Upper lobe of left lung (tissue), 6 donors: ENCODE data around the gene TGM2. TPM values are rescaled to one million over a fixed set of nuclear protein-coding genes. Genes with fewer than 3 reads are reported as not detected.

ENCODE experiments used
- ATAC-seq, 2 donors: fragments of 200-7000 bp; cut with Tn5 transposase; one replicate each; pipeline ENCODE4 v1.9.1; 2022; ENCODE audit warnings: mild to moderate bottlenecking in 2 of 2, moderate library complexity in 2 of 2; ENCODE audit not compliant: low FRiP score in 2 of 2
- DNase-seq, 2 donors: peaks; one replicate each; pipeline ENCODE4 v3.0.0-alpha.2; 2019 to 2020
- H3K27ac ChIP-seq, 4 donors: fragments of 200-600 bp; sonication (generic); one replicate each; pipeline ENCODE4 v1.5.1; 2016 to 2019
- H3K27me3 ChIP-seq, 4 donors: fragments of 200-600 bp; sonication (generic); one replicate each; pipeline ENCODE4 v1.5.1; 2017 to 2019
- H3K36me3 ChIP-seq, 4 donors: fragments of 200-600 bp; sonication (generic); one replicate each; pipeline ENCODE4 v1.5.1; 2016 to 2019
- H3K4me1 ChIP-seq, 4 donors: fragments of 200-600 bp; sonication (generic); one replicate each; pipeline ENCODE4 v1.5.1; 2018 to 2019
- H3K4me3 ChIP-seq, 4 donors: fragments of 200-600 bp; sonication (generic); one replicate each; pipeline ENCODE4 v1.5.1; 2017 to 2019; ENCODE audit warnings: mild to moderate bottlenecking in 2 of 4, moderate library complexity in 1 of 4
- H3K9me3 ChIP-seq, 4 donors: fragments of 200-600 bp; sonication (generic); one replicate each; pipeline ENCODE4 v1.5.1; 2018 to 2019
- EP300 ChIP-seq, 4 donors: sonication (generic); formaldehyde crosslinking; IDR thresholded peaks; one replicate each; pipeline ENCODE4 v1.5.1; 2017; ENCODE audit warnings: antibody characterized with exemption in 4 of 4, control low read depth in 2 of 4
- POLR2A ChIP-seq, 4 donors: fragments of 450-650 bp; IDR thresholded peaks; one replicate each; pipeline ENCODE4 v1.5.1; 2016 to 2017; ENCODE audit warnings: antibody characterized with exemption in 4 of 4, mild to moderate bottlenecking in 2 of 4
- POLR2AphosphoS5 ChIP-seq, 2 donors: sonication (generic); formaldehyde crosslinking; IDR thresholded peaks; one replicate each; pipeline ENCODE4 v1.5.1; 2017; ENCODE audit warnings: antibody characterized with exemption in 2 of 2
- WGBS, 2 donors: methylation state at CpG; one replicate each; pipeline ENCODE4 v1.1.5; 2017 to 2018; 5-methylcytosine and 5-hydroxymethylcytosine counted together
- total RNA-seq, 6 donors: library from RNA; depleted of rRNA in 4 of 6; stranded (reverse); fragments of >200 nt in 4 of 6; gene quantifications; one replicate each; pipeline versions ENCODE4 v1.1.0 to v1.2.1, GENCODE V29; 2016 to 2021
- TF ChIP-seq, protein P1 (sequence below), 6 experiments: fragments of 450-650 bp in 4 of 6; fragments of 200-600 bp in 2 of 6; sonication (generic) in 2 of 6; IDR thresholded peaks; one replicate each; pipeline ENCODE4 v1.5.1; 2016 to 2019; ENCODE audit warnings: antibody characterized with exemption in 6 of 6
- donor health status: DM: no; HTN: no; CAD: no; lungs with moderate emphysema.
- donor health status: DM: no; HTN: yes; CAD: no; lungs with severe emphysema.

The TGM2 gene
- total RNA-seq, 6 donors from 2014 or later = 98.7 to 469 (median 290) TPM

DNA sequence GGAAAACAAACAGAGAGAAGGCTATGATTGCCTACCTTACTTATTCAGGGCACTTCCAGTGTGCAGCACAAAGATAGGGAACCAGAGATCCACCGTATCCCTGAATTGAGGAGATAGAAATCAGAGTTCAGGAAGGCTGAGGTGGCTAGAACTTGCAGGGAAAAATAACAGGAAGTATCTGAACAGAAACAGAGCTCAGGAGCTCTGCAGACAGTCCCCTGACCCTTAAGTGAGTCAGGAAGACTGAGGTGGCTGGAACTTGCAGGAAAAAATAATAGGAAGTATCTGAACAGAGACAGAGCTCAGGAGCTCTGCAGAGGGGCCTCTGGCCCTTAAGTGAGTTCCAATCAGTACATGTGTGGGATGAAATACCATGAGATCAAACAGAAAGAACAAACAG is 66.1 kb downstream of the TGM2 start:
- Histone ChIP-seq H3K27ac (peak overlapping the region in 1 of 4 donors; percentile 23), H3K9me3 (no peaks in the 10 kb centered on the region), H3K36me3 (no peaks in the 10 kb centered on the region), H3K27me3 (no peaks in the 10 kb centered on the region), H3K4me3 (no peak overlapping the region), H3K4me1 (peaks cover 16 to 27% (median 21%) of the 10 kb centered on the region in 4 donors)
- 45 to 79% methylated on average over 1 of the region's 1 CpG for WGBS, 2 donors
- DNase-seq = no peak
- TF ChIP-seq EP300 (IDR thresholded peaks at IDR 0.05) (no peak), POLR2A (IDR thresholded peaks at IDR 0.05) (no peak), POLR2AphosphoS5 (IDR thresholded peaks at IDR 0.05) (no peak)
- TF ChIP-seq, protein P1, sequence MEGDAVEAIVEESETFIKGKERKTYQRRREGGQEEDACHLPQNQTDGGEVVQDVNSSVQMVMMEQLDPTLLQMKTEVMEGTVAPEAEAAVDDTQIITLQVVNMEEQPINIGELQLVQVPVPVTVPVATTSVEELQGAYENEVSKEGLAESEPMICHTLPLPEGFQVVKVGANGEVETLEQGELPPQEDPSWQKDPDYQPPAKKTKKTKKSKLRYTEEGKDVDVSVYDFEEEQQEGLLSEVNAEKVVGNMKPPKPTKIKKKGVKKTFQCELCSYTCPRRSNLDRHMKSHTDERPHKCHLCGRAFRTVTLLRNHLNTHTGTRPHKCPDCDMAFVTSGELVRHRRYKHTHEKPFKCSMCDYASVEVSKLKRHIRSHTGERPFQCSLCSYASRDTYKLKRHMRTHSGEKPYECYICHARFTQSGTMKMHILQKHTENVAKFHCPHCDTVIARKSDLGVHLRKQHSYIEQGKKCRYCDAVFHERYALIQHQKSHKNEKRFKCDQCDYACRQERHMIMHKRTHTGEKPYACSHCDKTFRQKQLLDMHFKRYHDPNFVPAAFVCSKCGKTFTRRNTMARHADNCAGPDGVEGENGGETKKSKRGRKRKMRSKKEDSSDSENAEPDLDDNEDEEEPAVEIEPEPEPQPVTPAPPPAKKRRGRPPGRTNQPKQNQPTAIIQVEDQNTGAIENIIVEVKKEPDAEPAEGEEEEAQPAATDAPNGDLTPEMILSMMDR (IDR thresholded peaks at IDR 0.05) = no peak
- no peak for ATAC-seq

DNA sequence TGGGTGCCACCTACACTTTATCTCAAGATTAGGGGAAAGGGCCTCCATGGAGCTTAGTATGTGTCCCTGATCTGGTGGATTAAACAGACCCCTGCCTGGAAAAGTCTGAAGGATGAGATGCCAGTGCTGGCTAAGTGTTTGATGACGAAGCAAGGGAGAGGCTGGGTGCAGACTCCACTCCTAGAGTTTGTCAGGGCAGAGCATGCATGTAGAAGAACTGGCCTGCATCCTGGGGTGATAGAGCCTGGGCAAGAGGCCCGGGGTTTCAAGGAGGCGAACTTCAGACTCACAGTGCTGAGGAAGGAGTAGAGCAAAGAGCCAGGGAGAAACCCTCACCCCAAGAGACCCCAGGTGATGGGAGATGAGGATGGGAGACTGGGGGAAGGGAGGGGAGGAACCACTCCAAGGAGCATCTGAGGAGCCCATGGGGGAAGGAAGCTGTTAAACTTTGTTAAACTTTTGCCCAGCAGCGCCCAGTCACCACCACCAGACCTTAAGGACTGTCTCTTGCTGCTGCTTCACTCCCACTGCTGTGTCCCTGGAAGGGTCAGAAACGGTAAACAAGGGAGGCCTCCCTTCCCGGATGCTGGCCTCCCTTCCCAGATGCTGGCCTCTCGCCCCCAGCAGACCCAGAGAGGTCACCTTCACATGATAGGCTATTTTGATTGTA is 69.9 kb downstream of the TGM2 start:
- Histone ChIP-seq H3K36me3 (peaks cover 5 to 9% (median 6%) of the 10 kb centered on the region in 4 donors), H3K9me3 (no peaks in the 10 kb centered on the region), H3K4me3 (no peak overlapping the region), H3K27ac (peak overlapping the region; percentile 61 to 81 (median 75)), H3K27me3 (no peaks in the 10 kb centered on the region), H3K4me1 (peaks cover 35 to 58% (median 42%) of the 10 kb centered on the region in 4 donors)
- TF ChIP-seq POLR2AphosphoS5 (IDR thresholded peaks at IDR 0.05) = peak in 1 of 2 donors; percentile 49
- TF ChIP-seq, protein P1 (IDR thresholded peaks at IDR 0.05) = no peak
- ATAC-seq (peak; percentile 54 to 63), DNase-seq (no peak)
- WGBS, 2 donors = 67 to 69% methylated on average over 7 of the region's 7 CpGs

DNA sequence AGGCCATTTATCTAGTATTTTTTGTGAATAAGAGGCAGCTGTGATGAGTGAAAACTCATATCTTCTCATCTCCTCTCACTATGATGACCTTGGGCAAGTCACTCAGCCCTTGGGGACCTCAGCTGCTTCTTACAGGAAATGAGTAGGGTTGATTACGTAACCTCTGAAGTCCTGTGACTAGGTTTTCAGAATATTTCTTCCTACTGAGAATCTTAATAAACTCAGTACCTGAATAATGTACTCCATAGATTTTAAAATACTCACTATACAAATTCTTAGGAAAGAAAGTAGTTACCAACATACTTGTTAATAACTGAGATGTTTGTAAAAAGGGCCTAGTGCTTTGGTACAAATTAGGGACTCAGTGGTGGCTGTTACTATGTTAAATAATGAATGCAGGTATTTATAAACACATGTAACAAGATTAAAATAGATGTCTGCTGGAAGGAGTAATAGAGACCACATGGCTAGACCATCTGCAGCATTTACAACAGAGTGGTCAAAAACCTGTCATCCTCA is 70.6 kb downstream of the TGM2 start:
- Histone ChIP-seq H3K4me1 (peaks cover 35 to 57% (median 42%) of the 10 kb centered on the region in 4 donors), H3K9me3 (no peaks in the 10 kb centered on the region), H3K36me3 (peaks cover 12 to 16% (median 13%) of the 10 kb centered on the region in 4 donors), H3K27ac (peak overlapping the region; percentile 61 to 81 (median 75)), H3K27me3 (no peaks in the 10 kb centered on the region), H3K4me3 (no peak overlapping the region)
- ATAC-seq (peak in 1 of 2 donors; percentile 88), DNase-seq (peak in 1 of 2 donors; percentile 72)
- WGBS, 2 donors = 32 to 41% methylated on average over 1 of the region's 1 CpG
- TF ChIP-seq, protein P1 (IDR thresholded peaks at IDR 0.05) = no peak
- TF ChIP-seq EP300 (IDR thresholded peaks at IDR 0.05) = peak in 2 of 4 donors; percentile 48 to 83
- peak in 1 of 2 donors; percentile 67 for TF ChIP-seq POLR2AphosphoS5 (IDR thresholded peaks at IDR 0.05)

DNA sequence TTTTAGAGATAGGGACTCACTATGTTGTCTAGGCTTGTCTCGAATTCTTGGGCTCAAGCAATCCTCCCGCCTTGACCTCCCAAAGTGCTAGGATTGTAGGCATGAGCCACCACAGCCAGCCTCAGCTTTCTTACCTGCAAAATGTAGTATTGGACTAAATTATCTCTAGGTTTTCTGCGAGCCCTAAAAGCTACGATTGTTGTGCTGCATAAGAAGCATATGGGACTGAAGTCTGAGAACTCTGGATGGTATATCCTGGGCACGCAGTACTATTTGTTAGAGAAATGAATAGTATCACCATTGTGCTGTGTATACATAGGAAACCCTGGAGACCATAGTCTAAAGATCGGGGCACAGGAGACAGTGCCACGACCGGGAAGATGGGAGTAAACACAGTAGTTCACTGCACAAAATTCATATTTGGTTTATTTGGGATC is 71.4 kb downstream of the TGM2 start:
- Histone ChIP-seq H3K9me3 (no peaks in the 10 kb centered on the region), H3K4me1 (peaks cover 35 to 49% (median 40%) of the 10 kb centered on the region in 4 donors), H3K27me3 (no peaks in the 10 kb centered on the region), H3K27ac (peak overlapping the region; percentile 23 to 79 (median 66)), H3K36me3 (peaks cover 12 to 23% (median 16%) of the 10 kb centered on the region in 4 donors), H3K4me3 (no peak overlapping the region)
- WGBS, 2 donors = 93 to 96% methylated on average over 8 of the region's 8 CpGs
- ATAC-seq = no peak
- no peak for DNase-seq
- TF ChIP-seq POLR2AphosphoS5 (IDR thresholded peaks at IDR 0.05) = no peak
- TF ChIP-seq EP300 (IDR thresholded peaks at IDR 0.05) = no peak
- TF ChIP-seq, protein P1 (IDR thresholded peaks at IDR 0.05) = no peak
- no peak for TF ChIP-seq POLR2A (IDR thresholded peaks at IDR 0.05)
